Measurements from ENCODE around the gene RAB8B.

DNA sequence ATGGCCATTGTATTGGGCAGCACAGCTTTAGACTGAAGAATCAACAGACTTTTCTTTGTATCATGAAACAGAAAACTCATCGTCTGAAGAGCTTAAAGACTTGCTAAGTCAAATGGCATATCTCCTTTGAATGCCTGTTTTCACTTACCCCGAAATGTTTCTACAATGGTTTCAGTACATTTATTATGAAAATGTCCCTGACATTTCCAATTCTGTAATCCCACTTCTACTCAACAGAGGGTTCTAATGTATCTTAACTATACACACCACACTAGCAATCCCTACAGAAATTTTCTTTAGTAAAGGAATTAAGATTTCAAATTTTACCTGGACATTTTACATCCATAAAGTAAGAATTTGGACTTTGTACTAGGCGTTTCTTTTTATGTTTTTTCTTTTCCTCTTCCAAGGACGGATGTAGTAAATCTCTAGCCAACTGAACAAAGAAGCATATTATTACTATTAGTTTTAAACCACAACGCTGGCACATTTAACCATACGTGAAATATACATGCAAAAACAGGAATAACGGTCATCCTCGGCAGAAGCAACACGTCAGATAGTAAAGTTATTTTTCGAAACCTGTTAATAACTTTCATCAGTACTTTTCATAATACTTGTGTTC is 33.2 kb upstream of the RAB8B start:
- TF ChIP-seq, protein P1, sequence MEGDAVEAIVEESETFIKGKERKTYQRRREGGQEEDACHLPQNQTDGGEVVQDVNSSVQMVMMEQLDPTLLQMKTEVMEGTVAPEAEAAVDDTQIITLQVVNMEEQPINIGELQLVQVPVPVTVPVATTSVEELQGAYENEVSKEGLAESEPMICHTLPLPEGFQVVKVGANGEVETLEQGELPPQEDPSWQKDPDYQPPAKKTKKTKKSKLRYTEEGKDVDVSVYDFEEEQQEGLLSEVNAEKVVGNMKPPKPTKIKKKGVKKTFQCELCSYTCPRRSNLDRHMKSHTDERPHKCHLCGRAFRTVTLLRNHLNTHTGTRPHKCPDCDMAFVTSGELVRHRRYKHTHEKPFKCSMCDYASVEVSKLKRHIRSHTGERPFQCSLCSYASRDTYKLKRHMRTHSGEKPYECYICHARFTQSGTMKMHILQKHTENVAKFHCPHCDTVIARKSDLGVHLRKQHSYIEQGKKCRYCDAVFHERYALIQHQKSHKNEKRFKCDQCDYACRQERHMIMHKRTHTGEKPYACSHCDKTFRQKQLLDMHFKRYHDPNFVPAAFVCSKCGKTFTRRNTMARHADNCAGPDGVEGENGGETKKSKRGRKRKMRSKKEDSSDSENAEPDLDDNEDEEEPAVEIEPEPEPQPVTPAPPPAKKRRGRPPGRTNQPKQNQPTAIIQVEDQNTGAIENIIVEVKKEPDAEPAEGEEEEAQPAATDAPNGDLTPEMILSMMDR (IDR thresholded peaks at IDR 0.05; ENCODE audit: insufficient read depth, low read length, poor library complexity, severe bottlenecking): no peak
- TF ChIP-seq EZH2phosphoT487 (conservative IDR thresholded peaks at IDR 0.05; ENCODE audit: low read length): no peak
